ENCODE results near the gene RECQL. TPM values are rescaled to one million over a fixed set of nuclear protein-coding genes. Genes with fewer than 3 reads are reported as not detected.

Gene RECQL
- total and polyA plus RNA-seq, 2 of the 4 experiments (the other 2 are of a cell fraction) = 29.4 to 67.0 TPM

- Histone ChIP-seq H2BK5ac (ENCODE audit: low read depth, low read length, poor library complexity, severe bottlenecking) (no peak overlapping the region), H3K4me3 (ENCODE audit: insufficient read depth, low read depth, low read length) (no peak overlapping the region), H2BK20ac (ENCODE audit: low read depth, low read length) (no peak overlapping the region), H2BK15ac (ENCODE audit: low read depth, low read length) (no peak overlapping the region), H2AK9ac (replicated peaks; ENCODE audit: low read depth, low read length, poor library complexity) (no peak overlapping the region), H3K27ac (ENCODE audit: insufficient read depth, low read length) (no peak overlapping the region), H3K4ac (ENCODE audit: low read depth, low read length) (no peak overlapping the region), H3K4me1 (ENCODE audit: control insufficient read depth, insufficient read depth, low read length) (no peaks in the 10 kb centered on the region), H3K9me3 (ENCODE audit: control insufficient read depth, insufficient read depth, low read length) (no peaks in the 10 kb centered on the region), H4K91ac (ENCODE audit: insufficient read depth, low read depth, low read length) (no peak overlapping the region), H3K56ac (ENCODE audit: extremely low read depth, insufficient read depth, low read length) (no peak overlapping the region), H3K23ac (ENCODE audit: low read depth, low read length) (no peak overlapping the region), H3K79me1 (ENCODE audit: low read depth in 1 of 2, low read length in 2 of 2) (no peaks in the 10 kb centered on the region), H4K20me1 (ENCODE audit: insufficient read depth, low read length) (no peaks in the 10 kb centered on the region), H2BK120ac (ENCODE audit: low read depth, low read length) (no peak overlapping the region), H3K9me1 (ENCODE audit: insufficient read depth, low read length) (no peaks in the 10 kb centered on the region), H4K8ac (ENCODE audit: low read depth in 2 of 2, low read length in 2 of 2) (no peak overlapping the region), H3K9ac (ENCODE audit: low read depth, low read length) (no peak overlapping the region), H3K36me3 (ENCODE audit: control insufficient read depth, insufficient read depth, low read length) (no peaks in the 10 kb centered on the region), H3K14ac (replicated peaks; ENCODE audit: low read depth, low read length) (no peak overlapping the region), H2AK5ac (ENCODE audit: low read depth, low read length) (no peak overlapping the region), H3K27me3 (ENCODE audit: control insufficient read depth, insufficient read depth, low read length) (peaks cover 17% of the 10 kb centered on the region), H4K5ac (ENCODE audit: low read depth, low read length) (no peak overlapping the region), H3K18ac (ENCODE audit: low read depth, low read length) (no peak overlapping the region), H2AFZ (replicated peaks; ENCODE audit: low read length, poor library complexity) (no peak overlapping the region), H3K4me2 (ENCODE audit: low read depth, low read length) (no peak overlapping the region)
- in situ Hi-C loops (cut with MboI; ENCODE audit: low sequenced_read_pairs) (no loop called here), intact Hi-C loops (cut with micrococcal nuclease) (no loop called here), dilution Hi-C loops (cut with HindIII; ENCODE audit: low sequenced_read_pairs, unreplicated experiment) (no loop called here)
- POLR2A ChIA-PET (ENCODE audit: unreplicated experiment) = no interaction called here
- no TSS peak for BruUV-seq (replicated peaks)
- DNase-seq (no peak), ATAC-seq (ENCODE audit: low read depth) (no peak)
- WGBS, 2 experiments (ENCODE audit: extremely low coverage in 2 of 2, insufficient read length in 1 of 2) = 14% methylated on average over 1 of the region's 2 CpGs; no CpG with 5 or more reads in 1 of the 2 experiments
- TF ChIP-seq USF2 (IDR thresholded peaks at IDR 0.05; ENCODE audit: low read depth, low read length) = no peak
- no peak for TF ChIP-seq MXI1 (IDR thresholded peaks at IDR 0.05; ENCODE audit: borderline replicate concordance, low read depth, low read length)
- no peak for TF ChIP-seq RAD21 (IDR thresholded peaks at IDR 0.05; ENCODE audit: low read length)
- TF ChIP-seq, protein P1, sequence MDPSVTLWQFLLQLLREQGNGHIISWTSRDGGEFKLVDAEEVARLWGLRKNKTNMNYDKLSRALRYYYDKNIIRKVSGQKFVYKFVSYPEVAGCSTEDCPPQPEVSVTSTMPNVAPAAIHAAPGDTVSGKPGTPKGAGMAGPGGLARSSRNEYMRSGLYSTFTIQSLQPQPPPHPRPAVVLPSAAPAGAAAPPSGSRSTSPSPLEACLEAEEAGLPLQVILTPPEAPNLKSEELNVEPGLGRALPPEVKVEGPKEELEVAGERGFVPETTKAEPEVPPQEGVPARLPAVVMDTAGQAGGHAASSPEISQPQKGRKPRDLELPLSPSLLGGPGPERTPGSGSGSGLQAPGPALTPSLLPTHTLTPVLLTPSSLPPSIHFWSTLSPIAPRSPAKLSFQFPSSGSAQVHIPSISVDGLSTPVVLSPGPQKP (IDR thresholded peaks at IDR 0.05; ENCODE audit: borderline replicate concordance, low read depth, low read length) = no peak
- no peak for TF ChIP-seq BHLHE40 (IDR thresholded peaks at IDR 0.05; ENCODE audit: low read depth, low read length)
- no peak for TF ChIP-seq POLR2A (IDR thresholded peaks at IDR 0.05; ENCODE audit: low read depth, low read length)
- TF ChIP-seq NFE2L2 (IDR thresholded peaks at IDR 0.05; ENCODE audit: low read depth, low read length) = no peak
- no peak for TF ChIP-seq CHD1 (IDR thresholded peaks at IDR 0.05; ENCODE audit: low read depth, low read length)
- TF ChIP-seq MAFK (IDR thresholded peaks at IDR 0.05; ENCODE audit: low read depth, low read length) = no peak
- TF ChIP-seq MAZ (IDR thresholded peaks at IDR 0.05; ENCODE audit: borderline replicate concordance, low read depth, low read length) = no peak
- CTCF ChIA-PET = no interaction called here
Observed at GRCh38 chr12:21529456-21529855, 28.0 kb upstream of the RECQL start.
